NCI-H82 treated with DMSO at 0.1 percent for 48 hours (cell line): Measurements from ENCODE around the gene PLA2G4D.
A peak's percentile ranks its signal among the peaks of the same experiment; 100 is the strongest.
"Not testable (repeated sequence)": the region's sequence is repeated elsewhere in the genome, so short reads cannot be mapped to it uniquely, and the experiment has no call there.

Experiments used
- DNase-seq: peaks from one replicate; lab custom pipeline; 2025; ENCODE audit not compliant: unreplicated experiment; lab: John Stamatoyannopoulos, UW

Gene PLA2G4D

DNA sequence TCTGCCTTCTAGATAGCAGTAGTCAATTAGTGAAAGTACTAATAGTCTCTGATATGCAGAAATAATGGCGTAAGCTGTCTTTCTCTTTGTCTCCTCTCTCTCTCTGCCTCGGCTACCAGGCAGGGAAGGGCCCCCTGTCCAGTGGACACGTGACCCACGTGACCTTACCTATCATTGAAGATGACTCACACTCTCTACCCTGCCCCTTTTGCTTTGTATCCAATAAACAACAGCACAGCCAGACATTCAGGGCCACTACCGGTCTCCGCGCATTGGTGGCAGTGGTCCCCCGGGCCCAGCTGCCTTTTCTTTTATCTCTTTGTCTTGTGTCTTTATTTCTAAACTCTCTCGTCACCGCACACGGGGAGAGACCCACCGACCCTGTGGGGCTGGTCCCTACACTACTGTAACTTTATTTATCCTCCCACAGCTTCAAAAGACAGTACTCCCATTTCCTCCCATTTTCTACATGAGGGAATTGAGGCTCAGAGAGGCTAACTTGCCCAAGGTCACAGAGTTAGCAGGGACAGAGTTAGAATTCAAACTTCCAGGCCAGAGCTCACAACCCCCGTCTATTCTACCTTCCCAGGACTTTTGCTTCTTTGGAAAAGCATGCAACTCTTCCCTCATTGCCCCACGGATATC lies 2.5 kb downstream of the PLA2G4D start:
- not testable (repeated sequence) for DNase-seq

DNA sequence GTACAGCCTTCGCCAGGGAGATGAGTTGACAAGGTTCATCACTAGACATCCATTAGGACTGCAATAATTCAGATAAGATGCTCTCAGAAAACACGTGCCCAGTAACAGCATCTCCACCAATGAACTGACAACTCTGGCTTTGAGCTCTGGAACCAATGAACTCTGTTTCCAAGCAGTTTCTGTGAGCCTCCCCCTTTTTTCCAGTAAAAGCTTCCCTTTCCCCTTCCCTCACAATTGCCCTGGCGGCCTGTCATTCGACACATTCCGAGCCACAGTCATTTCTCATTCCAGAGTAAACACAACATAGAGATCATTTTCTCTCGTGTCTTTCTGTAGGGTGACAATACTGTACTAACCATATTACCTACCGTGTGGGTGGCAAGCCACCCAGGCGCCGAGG lies 3.6 kb downstream of the PLA2G4D start:
- no peak for DNase-seq

DNA sequence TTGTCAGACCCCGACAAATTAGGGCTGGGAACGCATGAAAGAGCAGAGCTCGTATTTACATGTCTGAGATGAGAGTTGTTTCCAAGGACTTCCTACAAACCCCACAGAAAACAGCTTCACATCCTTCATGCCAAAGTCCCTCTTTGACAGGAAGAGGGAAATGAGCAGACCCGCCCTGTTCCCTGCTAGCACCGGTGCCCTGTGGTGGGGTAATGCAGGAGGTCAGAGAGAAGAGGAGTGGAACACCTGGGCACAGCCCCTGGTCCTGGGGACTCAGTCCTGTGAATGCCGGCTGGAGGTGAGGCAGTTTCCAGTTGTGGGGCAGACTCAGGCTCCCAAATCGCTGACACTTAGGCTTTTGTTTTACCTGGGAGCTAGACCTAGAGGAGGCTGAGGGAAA lies 4.0 kb downstream of the PLA2G4D start:
- no peak for DNase-seq

DNA sequence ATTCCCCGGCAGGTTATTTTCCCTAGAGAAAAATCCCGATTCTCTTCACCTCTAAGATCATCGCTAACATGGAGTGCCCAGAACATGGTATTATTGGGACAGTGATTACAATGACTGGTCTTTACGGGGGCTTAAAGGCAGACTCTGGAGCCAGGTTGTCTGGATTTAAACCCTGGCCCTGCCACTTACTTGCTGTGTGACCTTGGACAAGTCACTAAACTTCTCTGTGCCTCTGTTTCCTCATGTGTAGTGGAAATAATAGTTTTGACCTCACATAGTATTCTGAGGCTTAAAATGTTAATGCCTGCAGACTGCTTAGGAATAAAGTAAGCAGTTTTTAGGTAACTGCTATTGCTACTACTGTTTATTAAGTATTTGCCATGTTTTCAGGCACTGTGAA lies 4.4 kb downstream of the PLA2G4D start:
- DNase-seq = no peak

DNA sequence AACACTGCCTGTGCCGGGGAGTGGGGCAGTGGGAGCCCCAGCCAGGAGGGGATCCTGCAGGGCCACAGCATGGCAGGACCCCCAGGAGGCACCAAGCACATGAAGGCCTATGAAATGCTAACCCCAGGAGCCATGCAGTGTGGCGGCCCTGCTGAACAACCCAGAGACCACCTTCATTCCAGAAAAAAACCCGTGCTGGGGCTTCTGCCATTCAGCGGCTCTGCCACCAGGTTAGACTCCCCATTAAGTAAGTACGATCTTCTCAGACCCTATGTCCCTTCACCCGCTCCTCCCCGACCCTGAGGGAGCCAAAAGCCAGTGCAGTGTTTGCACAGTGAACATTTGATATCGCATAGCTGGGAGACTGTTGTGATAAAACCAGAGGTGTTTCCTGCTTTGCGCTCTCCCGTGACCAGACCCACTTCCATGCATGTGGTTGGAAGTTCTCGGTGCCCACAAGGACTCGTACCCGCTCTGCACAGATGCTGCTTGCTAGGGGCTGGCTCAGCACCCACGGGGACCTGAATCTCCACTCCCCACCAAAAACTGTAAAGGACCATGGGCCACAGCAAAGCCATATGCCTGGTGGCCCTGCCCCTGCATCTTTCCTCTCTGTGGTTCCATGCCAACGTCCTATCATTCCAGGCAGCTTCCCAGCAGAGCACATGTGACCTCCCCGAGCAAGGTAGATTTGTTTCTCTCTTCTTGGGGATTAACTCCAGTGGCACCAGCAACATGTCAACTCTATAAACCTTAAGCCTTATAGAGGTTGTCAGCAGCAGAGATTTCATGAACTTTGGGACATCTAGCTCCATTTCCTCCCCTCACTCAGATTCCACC lies 5.3 kb downstream of the PLA2G4D start:
- no peak for DNase-seq

DNA sequence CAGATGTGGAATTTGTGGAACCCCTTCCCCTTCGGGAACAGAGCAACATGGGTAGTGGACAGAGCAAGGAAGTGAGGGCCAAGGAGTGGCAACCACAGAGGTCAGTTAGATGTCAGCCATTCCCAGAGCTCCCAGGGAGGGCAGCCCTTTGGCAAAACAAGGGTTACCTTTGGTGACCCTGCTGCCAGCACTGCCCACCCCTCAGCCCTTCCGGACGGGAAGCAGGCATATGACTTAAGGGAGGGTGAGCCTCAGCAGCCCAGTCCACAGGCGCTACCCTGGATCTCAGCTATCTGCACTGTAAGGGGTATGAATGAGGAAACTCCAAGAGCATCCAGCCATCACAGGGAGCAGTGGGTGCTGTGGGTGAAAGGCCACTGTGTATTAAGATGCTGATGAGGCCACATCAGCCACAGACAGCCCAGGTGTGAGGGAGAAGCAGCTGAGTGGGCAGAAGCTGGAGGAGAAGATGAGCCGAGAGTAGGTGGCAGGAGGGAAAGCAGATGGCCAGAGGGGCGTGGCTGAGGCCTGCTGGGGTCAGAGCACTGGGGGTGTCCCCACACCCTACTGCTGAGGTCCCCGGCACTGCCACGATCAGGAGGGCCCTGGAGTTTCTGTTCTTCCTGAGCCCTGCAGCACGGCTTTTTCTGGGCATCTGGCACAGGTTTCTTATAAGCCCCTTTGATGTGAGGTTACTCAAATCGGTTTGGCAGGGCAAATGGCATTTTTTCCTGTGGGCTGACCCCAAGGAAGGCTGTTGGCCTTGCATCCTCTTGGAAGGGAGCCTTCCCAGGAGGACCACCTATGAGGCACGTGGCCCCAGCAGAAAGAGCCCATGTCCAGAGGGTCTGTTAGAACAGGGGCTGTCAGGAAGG lies 6.2 kb downstream of the PLA2G4D start:
- no peak for DNase-seq

DNA sequence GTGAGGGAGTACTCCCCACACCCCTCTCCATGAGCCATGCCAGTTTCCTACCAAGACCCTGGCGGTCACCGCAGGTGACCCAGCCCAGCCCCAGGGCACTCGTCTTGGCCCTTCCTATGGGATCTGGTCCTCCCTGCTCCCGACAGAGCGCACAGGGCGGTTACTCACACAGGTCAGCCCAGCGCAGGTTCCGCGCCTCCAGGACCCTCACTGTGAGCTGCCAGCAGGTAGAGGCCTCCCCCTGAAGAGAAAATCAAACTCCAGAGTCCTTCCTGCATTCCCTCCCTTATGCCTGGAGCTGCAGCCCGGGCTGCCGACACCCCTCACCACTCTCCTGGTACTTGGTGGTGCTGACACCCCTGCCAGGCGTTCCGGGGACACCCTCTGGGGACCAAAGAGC lies 6.9 kb downstream of the PLA2G4D start:
- no peak for DNase-seq

DNA sequence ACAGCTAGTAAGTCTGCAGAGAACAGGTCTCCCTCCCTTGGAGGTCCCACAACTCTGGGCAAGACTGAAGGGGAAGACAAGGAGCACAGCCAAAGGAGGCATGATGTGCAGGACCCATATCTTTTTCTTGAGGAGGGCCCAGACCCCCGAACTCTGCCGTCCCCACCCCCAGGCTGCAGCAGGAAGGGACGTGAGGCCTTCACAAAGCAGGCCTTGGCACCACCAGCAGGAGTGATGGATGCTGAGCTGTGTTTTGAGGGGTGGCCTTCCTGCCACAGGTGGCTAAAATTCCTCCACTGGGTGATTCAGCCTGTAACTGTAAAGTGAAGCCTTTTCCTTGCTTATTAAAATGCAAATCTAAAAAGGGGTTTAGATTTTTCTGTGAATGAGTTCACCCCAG lies 8.6 kb downstream of the PLA2G4D start:
- DNase-seq = no peak

DNA sequence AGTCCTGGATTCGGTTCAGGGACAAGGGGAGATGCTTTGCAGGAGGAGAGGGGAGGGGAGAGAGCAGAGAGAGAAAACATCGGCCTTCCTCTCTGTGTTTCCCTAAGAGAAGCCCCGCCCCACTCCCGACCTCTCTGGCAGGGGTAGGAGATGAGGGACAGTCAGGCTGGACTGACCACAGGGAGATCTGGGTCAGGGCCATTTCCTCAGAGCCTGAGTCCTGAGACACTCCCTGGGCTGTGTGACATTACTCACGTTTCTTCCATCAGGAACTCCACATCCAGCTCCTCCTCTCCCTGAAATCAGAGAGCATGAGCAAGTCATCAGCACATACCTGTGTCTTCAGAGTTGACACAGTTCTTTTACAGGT lies 9.1 kb downstream of the PLA2G4D start:
- DNase-seq = no peak

DNA sequence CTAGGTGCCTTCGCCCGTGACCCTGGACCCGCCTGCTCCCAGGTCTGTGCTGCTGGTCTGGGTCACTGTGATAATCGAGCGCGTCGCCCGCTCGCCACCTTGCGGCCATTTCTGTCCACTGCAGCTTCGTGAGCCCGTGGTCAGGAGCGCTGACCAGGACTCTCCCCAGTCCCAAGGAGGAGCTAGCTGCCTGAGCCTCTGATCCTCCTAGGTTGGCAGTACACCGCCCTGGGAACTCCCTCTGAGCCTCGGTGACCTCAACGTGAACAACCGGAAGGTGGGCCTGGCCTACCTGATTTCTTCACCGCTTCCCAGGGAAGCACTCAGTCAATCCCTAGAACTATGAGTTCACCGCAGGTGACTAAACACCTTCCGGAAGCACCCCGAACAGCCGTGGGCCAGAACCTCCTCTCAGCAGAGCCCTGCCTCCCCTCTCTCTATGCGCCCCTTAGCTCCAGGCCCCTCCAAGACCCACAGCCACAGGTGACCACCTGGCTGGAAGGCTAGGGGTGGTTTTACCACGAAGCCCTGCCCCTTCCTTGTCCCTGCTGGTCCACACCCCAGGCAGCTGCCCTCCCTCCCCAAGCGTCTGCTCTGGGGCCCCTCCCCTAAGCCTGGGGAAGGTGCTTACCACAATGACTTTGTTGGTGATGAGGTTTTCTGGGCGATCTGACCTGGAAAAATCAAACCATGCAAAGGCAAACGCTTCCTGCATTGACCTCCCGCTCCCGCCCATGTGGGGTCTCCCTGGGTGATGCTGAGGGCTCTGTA lies 9.7 kb downstream of the PLA2G4D start:
- DNase-seq = no peak

DNA sequence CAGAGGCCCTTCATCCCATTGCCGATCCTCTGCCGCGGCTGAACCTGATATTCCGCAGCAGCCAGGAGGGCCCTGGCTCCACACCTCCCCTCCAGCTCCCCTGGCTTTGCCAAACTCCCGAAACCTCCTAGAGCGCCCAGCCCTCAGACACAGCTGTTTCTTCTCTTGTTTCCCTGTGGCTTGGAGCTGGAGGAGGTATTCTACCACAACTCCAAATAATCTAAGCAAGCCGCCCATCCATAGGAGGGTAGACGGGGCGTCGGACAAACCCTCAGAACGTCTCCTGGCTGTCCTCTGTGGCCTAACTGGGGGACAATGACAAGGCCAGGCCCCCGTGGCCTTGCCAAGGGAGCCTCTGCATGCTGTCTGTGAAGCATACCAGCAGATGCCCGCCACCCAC lies 10.4 kb downstream of the PLA2G4D start:
- no peak for DNase-seq

DNA sequence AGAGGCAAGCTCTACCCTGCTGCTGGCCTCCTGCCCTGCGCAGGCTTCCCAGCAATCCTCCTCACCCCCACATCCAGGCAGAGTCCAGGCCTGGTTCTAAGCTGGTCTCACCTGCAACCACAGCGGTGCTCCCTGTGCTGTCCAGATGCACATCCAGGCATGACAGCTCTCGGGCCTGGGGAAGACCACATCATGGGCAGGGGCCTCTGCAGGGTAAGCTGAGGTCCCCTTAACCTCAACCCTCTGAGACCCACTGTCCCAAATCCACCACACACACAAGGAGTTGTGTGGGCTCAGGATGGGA lies 10.8 kb downstream of the PLA2G4D start:
- no peak for DNase-seq

DNA sequence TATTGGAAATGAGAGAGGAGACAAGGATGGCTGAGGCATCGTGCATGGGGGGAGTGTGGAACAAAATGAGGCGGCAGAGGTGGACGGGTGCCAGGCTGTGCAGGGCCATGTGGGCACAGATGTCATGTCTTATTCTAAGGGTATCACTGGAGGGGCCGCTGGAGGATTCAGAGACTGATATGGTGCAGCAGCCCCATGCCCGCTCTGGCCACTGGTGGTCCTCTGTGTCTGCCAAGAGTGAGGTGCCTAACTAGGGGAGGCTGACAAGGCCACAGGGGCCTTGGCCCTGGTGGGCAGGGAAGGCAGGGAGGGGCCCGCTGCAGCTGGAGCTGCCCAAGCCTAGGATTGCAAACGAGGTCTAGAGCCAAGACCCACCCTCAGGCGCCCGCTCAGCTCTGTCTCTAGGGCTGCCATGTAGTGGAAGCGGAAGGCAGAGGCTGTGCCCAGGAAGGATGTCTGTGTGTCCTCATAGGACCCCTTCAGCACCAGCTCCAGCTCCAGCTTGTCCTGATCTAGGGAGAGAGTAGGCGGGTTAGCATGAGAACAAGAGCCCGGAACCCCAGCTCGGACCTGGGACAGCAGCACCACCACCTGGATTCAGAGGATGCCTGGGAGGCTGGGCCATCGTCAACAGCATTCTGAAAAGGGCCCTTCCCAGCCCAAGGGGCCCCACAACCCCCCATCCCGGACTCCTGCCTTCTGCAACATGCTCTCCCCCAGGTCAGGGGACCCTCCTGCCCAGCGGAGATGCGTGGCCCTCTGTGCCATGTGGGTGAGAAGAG lies 11.3 kb downstream of the PLA2G4D start:
- no peak for DNase-seq

DNA sequence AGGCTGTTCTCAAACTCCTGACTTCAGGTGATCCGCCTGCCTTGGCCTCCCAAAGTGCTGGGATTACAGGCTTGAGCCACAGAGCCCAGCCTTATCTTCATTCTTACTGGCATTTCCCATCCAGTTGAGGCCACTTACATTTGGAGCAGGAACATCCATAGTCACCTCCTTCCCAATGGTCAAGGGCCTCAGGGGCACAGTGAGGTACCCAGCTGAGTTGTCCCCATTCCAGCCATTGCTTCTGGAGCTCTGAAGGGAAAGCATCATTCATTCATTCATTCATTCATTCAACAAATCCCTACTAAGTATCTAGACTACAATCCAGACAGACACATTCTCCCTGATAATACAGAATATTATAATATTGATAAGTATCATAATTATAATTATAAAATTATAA lies 12.2 kb downstream of the PLA2G4D start:
- DNase-seq = no peak

DNA sequence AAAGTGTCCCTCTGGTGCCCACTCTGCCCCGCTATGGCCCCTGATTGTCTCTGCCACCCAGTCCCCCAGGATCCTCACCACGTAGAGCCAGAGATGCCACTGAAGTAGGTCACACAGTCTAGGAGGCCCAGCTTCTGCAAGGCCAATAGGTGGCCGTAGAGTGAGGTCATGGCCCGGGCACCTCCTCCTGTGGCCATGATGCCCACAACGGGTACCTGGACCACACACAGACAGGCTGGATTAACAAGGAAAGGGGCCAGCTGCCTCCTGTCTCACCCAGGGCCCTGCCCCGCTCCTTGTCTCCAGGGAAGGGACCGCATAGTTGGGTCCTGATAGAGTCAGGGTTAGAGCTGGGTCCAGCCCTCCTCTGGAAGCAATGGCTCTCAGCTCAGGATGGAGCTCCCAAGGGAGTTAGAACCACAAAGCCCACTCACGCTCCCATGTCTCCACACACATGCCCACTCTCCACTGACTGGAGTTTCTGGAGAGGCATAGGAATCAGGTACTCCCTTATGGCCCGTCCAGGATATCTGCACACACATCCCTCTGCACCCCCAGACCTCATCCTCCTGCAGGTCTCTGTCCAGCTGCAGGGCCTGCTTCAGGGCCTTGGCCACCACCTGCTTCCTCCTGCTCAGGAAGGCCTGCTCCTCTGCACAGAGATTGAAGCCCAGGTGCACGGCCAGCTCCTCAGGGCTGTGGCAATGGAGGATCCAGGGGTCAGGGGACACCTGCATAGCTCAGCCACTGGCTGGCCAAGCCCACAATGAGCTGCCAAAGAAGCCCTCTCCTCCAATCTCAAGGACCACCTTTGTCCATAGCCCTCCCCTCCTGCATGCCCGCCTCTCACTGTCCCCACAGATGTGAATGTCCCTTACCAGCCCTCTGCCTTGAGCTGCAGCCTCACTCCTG lies 13.2 kb downstream of the PLA2G4D start:
- no peak for DNase-seq

DNA sequence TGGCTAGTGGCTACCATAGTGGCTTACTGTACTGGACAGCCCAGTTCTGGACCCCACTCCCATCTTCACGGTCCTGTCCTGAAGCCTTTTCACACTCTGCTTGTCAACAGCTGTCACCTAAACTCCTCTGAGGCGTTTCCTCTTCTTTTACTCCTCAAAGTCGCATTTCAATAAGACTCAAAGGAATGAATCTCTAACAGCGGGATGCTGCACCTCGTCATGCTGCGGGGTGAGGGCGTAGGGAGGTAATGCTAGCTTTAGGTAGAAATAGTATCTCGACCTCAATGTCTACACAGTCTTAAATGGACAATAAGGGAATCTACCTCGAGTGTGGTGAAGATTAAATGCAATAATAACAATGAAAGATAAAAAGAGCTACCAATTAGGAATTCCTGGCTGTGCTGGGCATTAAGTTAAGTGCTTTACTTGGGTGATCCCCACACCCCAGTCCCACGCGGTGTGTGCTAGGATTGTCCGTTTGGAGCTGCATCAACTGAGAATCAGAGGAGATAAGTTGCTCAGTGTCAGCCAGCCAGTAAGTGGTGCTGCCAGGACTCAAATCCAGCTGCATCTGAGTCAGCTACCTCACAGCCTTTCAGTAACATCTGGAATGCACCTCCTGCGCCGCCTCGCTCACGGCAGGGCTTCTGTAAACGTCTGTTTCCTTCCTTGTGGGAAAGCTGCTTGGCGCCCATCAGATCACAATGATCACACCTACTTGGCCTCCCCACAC lies 14.0 kb downstream of the PLA2G4D start:
- no peak for DNase-seq

DNA sequence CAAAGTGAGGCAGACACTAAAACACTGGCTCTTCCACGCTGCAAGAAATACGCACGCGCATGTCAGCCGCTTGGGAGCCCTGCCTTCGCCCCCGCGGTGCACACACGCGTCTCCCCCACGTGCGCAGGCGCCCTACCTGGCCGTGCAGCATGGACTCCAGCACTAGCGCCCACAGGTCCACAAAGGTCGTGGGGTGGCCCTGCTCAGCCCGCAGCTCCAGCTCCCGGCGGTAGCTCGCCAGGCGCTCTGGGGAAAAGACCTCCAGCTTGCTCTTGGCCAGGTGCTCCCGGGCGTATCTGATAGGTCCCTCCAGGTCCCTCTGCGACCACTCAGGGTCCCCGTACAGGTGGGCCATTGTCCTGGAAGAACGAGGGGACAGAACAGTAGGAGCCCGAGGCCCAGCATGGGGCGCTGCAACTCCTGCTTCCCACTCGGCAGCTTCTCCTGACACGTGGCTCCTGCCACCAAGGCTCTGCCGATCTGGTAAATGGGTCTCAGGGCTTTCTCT lies 14.9 kb downstream of the PLA2G4D start:
- no peak for DNase-seq

DNA sequence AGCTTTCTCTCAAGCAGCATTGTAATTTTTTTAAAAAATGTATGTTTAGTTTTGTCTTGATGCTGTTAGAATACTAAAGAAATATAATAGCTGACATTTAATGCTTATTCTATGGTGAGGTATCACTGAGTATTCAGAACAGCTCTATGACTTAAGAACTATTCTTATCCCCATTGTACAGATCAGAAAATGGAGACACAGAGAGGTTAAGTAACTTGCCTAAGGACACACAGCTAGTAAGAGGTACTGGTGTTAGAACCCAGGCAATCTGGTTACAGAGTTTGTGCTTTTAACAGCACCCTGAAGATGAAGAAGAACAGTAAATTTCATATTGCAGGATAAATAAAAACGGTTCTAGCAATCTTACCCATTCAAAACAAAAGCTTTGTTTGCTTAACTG lies 15.5 kb downstream of the PLA2G4D start:
- no peak for DNase-seq

DNA sequence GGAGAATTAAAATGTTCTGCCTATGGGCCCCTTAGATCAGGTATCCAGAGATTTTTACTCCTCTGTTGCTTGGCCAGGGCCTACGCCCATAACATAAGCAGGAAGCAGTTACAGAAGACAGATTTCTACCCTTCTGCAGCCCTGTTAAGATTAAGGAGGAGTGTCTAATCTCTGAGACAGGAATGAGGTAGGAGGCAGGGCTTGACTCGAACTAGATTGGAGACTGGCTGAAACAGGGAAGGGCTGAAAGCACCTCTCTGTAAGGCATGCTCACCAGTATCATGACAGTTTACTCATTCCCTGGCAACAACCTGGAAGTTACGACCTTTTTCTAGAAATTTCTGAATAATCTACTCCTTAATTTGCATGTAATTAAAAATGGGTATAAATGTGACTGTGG lies 16.7 kb downstream of the PLA2G4D start:
- peak; percentile 21 for DNase-seq
